Thoracic aorta (tissue), 2 donors: ENCODE measurements around the gene NPPA. TPM values are rescaled to one million over a fixed set of nuclear protein-coding genes. Genes with fewer than 3 reads are reported as not detected.

Source experiments
- ATAC-seq: fragments of 150-250 bp; one replicate; pipeline ENCODE4 v1.8.0; 2017; ENCODE audit warnings: low read depth; ENCODE audit not compliant: insufficient number of reproducible peaks, low FRiP score
- DNase-seq: peaks from one replicate; pipeline ENCODE4 v3.0.0-alpha.2; 2020; ENCODE audit warnings: low spot score
- H3K27ac ChIP-seq, 2 donors: fragments of 200-600 bp; sonication (generic); 1 replicate in 1 of 2; 2 replicates in 1 of 2; pipeline ENCODE4 v1.5.1; 2016; ENCODE audit warnings: mild to moderate bottlenecking in 2 of 2, moderate library complexity in 2 of 2
- H3K27me3 ChIP-seq: fragments of 200-600 bp; sonication (generic); replicated peaks from 2 replicates; pipeline ENCODE4 v1.6.0; 2016; ENCODE audit warnings: mild to moderate bottlenecking; ENCODE audit not compliant: insufficient read depth
- H3K36me3 ChIP-seq: fragments of 200-600 bp; sonication (generic); one replicate; pipeline ENCODE4 v1.5.1; 2016
- H3K4me1 ChIP-seq, 2 donors: fragments of 200-600 bp; sonication (generic); 1 replicate in 1 of 2; 2 replicates in 1 of 2; pipeline versions ENCODE4 v1.5.1 to v1.6.0; 2016; ENCODE audit warnings: low read depth in 2 of 2, mild to moderate bottlenecking in 1 of 2; ENCODE audit not compliant: control insufficient read depth in 1 of 2
- H3K4me3 ChIP-seq: fragments of 200-600 bp; sonication (generic); 2 replicates; pipeline ENCODE4 v1.5.1; 2016; ENCODE audit warnings: mild to moderate bottlenecking
- H3K9me3 ChIP-seq: fragments of 200-600 bp; sonication (generic); 2 replicates; pipeline ENCODE4 v1.5.1; 2016
- total RNA-seq, 2 donors: library from RNA; depleted of rRNA; stranded (reverse); fragments of >200 nt; gene quantifications; one replicate each; pipeline versions ENCODE4 v1.1.0 to v1.2.3, GENCODE V29; 2016
- TF ChIP-seq, protein P1 (sequence below): fragments of 200-600 bp; sonication (generic); IDR thresholded peaks from one replicate; pipeline ENCODE4 v1.5.1; 2019; ENCODE audit warnings: antibody characterized with exemption

Gene NPPA
- total RNA-seq, 2 donors from 2014 or later, result not detected

DNA sequence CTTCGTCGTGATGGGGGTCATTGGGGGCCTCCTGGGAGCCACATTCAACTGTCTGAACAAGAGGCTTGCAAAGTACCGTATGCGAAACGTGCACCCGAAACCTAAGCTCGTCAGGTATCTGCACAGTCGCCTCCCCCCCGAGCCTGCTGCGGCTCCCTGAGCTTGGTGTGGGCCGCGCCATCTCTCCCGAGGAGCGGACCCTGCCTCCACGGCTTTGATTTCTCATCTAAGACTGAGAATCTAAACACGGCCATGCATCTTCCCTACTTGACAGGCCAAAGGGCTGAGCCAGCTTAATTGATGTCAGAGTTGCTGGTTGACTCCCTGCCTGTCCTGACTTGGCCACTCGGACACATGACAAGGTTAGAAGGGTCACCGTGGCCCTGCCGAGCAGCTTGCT, 19.1 kb downstream of the NPPA start:
- Histone ChIP-seq H3K9me3 (no peaks in the 10 kb centered on the region), H3K4me1 (no peaks in the 10 kb centered on the region), H3K27me3 (no peaks in the 10 kb centered on the region), H3K36me3 (peaks cover 72% of the 10 kb centered on the region), H3K4me3 (no peak overlapping the region), H3K27ac (no peak overlapping the region)
- TF ChIP-seq, protein P1, sequence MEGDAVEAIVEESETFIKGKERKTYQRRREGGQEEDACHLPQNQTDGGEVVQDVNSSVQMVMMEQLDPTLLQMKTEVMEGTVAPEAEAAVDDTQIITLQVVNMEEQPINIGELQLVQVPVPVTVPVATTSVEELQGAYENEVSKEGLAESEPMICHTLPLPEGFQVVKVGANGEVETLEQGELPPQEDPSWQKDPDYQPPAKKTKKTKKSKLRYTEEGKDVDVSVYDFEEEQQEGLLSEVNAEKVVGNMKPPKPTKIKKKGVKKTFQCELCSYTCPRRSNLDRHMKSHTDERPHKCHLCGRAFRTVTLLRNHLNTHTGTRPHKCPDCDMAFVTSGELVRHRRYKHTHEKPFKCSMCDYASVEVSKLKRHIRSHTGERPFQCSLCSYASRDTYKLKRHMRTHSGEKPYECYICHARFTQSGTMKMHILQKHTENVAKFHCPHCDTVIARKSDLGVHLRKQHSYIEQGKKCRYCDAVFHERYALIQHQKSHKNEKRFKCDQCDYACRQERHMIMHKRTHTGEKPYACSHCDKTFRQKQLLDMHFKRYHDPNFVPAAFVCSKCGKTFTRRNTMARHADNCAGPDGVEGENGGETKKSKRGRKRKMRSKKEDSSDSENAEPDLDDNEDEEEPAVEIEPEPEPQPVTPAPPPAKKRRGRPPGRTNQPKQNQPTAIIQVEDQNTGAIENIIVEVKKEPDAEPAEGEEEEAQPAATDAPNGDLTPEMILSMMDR, result no peak
- ATAC-seq, result no peak
- DNase-seq, result no peak

DNA sequence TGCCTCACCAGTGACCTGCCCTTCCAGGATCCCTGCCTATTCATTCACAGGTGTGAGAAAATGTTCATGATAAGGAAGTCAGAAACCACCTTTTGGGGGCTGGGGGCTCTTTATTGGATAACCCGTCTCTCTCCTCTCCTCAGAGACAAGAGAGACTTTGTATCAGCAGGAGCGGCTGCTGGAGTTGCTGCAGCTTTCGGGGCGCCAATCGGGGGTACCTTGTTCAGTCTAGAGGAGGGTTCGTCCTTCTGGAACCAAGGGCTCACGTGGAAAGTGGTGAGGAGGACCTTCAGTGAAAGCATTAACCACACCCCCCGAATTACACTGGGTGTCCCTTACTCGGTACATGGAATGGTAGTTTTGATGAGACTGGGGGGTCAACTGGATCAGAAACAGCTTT, 20.6 kb downstream of the NPPA start:
- Histone ChIP-seq H3K36me3 (peaks cover 64% of the 10 kb centered on the region), H3K4me3 (no peak overlapping the region), H3K27ac (no peak overlapping the region), H3K27me3 (no peaks in the 10 kb centered on the region), H3K4me1 (no peaks in the 10 kb centered on the region), H3K9me3 (no peaks in the 10 kb centered on the region)
- ATAC-seq (no peak), DNase-seq (no peak)
- TF ChIP-seq, protein P1, result no peak

DNA sequence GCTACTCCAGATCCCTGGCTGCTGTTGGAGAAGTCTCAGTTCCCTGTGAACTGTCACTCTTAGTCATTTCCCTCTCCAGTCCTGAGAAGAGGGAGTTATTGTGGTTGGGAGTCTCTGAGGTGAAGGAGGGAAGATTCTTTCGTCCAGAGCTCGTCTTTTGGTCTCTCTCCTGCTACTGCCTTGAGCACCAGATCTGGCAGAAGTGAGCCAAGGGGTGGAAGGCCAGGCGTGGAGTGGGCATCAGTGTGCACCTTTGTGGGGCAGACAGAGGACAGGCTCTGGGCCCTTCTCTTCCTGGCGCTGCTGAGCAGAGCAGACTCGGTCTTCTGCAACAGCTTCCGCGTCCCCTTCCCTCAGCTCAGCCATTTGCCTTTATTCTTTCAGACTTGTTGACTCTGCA, 22.5 kb downstream of the NPPA start:
- Histone ChIP-seq H3K36me3 (peaks cover 54% of the 10 kb centered on the region), H3K27ac (no peak overlapping the region), H3K9me3 (no peaks in the 10 kb centered on the region), H3K4me3 (no peak overlapping the region), H3K4me1 (no peaks in the 10 kb centered on the region), H3K27me3 (no peaks in the 10 kb centered on the region)
- DNase-seq (no peak), ATAC-seq (no peak)
- TF ChIP-seq, protein P1, result no peak

DNA sequence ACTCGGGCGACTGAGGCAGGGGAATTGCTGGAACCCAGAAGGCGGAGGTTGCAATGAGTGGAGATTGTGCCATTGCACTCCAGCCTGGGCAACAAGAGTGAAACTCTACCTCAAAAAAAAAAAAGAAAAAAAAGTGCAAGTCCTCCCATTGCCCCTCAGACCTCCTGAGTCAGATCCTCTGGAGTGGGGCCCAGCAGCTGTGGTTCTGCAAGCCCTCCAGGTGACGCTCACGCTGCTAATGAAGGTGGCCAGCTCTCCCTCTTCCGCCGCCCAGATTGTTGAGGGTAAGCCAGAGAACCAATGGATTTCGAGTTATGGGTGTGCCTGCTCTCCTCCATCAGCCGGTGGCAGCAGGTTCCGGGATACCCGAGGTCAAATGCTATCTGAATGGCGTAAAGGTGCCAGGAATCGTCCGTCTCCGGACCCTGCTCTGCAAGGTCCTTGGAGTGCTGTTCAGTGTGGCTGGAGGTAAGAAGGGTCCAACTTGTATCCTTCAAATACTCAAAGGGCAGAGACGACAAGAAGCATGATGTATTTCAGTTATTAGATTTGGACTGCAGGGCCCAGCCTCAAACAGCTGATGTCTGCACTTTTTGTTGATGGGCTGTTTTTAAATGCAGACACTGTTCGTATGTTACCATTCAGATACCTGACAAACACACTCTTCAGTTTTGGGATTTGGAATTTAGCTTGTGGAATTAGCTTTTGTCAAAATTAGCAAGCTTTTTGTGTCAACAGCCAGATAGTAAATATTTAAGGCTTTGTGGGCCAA, 24.0 kb downstream of the NPPA start:
- H3K4me1 ChIP-seq, result no peaks in the 10 kb centered on the region
- H3K27ac ChIP-seq, result no peak overlapping the region
- H3K27me3 ChIP-seq, result no peaks in the 10 kb centered on the region
- ATAC-seq (no peak), DNase-seq (no peak)
- no peaks in the 10 kb centered on the region for H3K9me3 ChIP-seq
- TF ChIP-seq, protein P1, result no peak
- H3K4me3 ChIP-seq, result no peak overlapping the region
- peaks cover 43% of the 10 kb centered on the region for H3K36me3 ChIP-seq

DNA sequence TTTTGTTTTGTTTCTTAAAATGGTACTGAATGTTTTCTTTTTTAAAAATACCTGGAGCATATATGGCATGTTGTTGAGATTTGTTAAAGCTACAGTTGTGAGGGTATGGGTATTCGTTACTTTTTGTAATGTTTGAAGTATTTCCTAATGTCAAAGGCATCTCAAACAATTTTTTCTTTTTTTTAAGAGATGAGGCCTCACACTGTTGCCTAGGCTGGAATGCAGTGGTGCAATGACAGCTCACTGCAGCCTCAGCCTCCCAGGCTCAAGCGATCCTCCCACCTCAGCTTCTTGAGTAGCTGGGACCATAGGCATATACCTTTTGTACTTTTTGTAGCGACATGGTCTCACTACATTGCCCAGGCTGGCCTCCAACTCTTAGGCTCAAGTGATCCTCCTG, 25.5 kb downstream of the NPPA start:
- peaks cover 38% of the 10 kb centered on the region for H3K36me3 ChIP-seq
- H3K27me3 ChIP-seq, result no peaks in the 10 kb centered on the region
- H3K27ac ChIP-seq, result no peak overlapping the region
- no peaks in the 10 kb centered on the region for H3K4me1 ChIP-seq
- no peak overlapping the region for H3K4me3 ChIP-seq
- no peak for DNase-seq
- H3K9me3 ChIP-seq, result no peaks in the 10 kb centered on the region
- TF ChIP-seq, protein P1, result no peak
- ATAC-seq, result no peak
